ENCODE measurements around the gene TSEN2. TPM values are rescaled to one million over a fixed set of nuclear protein-coding genes. Genes with fewer than 3 reads are reported as not detected.

TSEN2 gene
- total and polyA plus RNA-seq, 10 of the 15 experiments (the other 5 are each of a cell fraction or from before 2014, with no cell fraction given): 17.7 to 32.3 (median 24.3) TPM

GRCh38 chr3:12532182-12532581 lies 47.9 kb downstream of the TSEN2 start:
- ChIA-PET POLR2A (no interaction called here), CTCF (interaction anchor here (0.6 kb wide), 1 partner anchor 183 kb away, joined by 7 read pairs; no protein-coding TSS in a partner anchor), RAD21 (ENCODE audit: unreplicated experiment) (no interaction called here), SMC1A (ENCODE audit: uncharacterized antibody, unreplicated experiment) (interaction anchor here (0.8 kb wide), 1 partner anchor 9 kb away, joined by 3 read pairs; no protein-coding TSS in a partner anchor)
- H4K20me1 ChIP-seq (ENCODE audit: control insufficient read depth, insufficient read depth): no peaks in the 10 kb centered on the region
- H3K9me3 ChIP-seq (replicated peaks; ENCODE audit: control insufficient read depth, insufficient read depth, low read length): no peaks in the 10 kb centered on the region
- H3K27ac ChIP-seq (ENCODE audit: control insufficient read depth, insufficient read depth): no peak overlapping the region
- 92% methylated on average over 5 of the region's 5 CpGs for WGBS (ENCODE audit: insufficient coverage, insufficient replicate concordance, low lambda C conversion rate, missing lambda C conversion rate)
- H3K36me3 ChIP-seq (ENCODE audit: control insufficient read depth in 2 of 2, insufficient read depth in 2 of 2, low read length in 1 of 2): peaks cover 0 to 9% of the 10 kb centered on the region in 2 experiments; a peak in 1 of 4 replicates
- no peak for DNase-seq (ENCODE audit: low read depth, low spot score)
- H3K79me2 ChIP-seq (ENCODE audit: control insufficient read depth, insufficient read depth, low read length): no peaks in the 10 kb centered on the region
- TF ChIP-seq RBBP5 (conservative IDR thresholded peaks at IDR 0.05) (no peak), ZNF622 (IDR thresholded peaks at IDR 0.05) (no peak), BCLAF1 (IDR thresholded peaks at IDR 0.05) (no peak), MEF2A (IDR thresholded peaks at IDR 0.05; ENCODE audit: insufficient read depth, low read depth, low read length) (no peak), SP1 (IDR thresholded peaks at IDR 0.05; ENCODE audit: low read depth, low read length) (no peak), TARDBP (IDR thresholded peaks at IDR 0.05; ENCODE audit: borderline replicate concordance) (no peak), ATF3 (IDR thresholded peaks at IDR 0.05; ENCODE audit: borderline replicate concordance, extremely low read depth, low read depth, low read length) (no peak), ZNF24 (IDR thresholded peaks at IDR 0.05) (no peak), ELK1 (IDR thresholded peaks at IDR 0.05; ENCODE audit: low read depth, low read length) (no peak), FOXM1 (IDR thresholded peaks at IDR 0.05; ENCODE audit: low read depth, low read length) (no peak)
- H2AFZ ChIP-seq (ENCODE audit: control insufficient read depth, low read depth, low read length): no peak overlapping the region
- H3K9ac ChIP-seq (ENCODE audit: control insufficient read depth, insufficient read depth, low read length): no peak overlapping the region
- no peaks in the 10 kb centered on the region for H3K4me1 ChIP-seq (ENCODE audit: control insufficient read depth, insufficient read depth, low read length)
- no peak overlapping the region for H3K4me3 ChIP-seq
- ATAC-seq: no peak
- H3K27me3 ChIP-seq (replicated peaks in 1 of 2; ENCODE audit: control insufficient read depth in 2 of 2, insufficient read depth in 2 of 2, low read length in 1 of 2): no peaks in the 10 kb centered on the region
- in situ Hi-C loops (cut with MboI) (no loop called here), intact Hi-C loops (cut with micrococcal nuclease; ENCODE audit: unreplicated experiment) (no loop called here)
- FAIRE-seq: no peak
- H3K4me2 ChIP-seq (ENCODE audit: control insufficient read depth, insufficient read depth): no peak overlapping the region
- BruUV-seq (replicated peaks): no TSS peak
